ENCODE data around the gene TANC1. TPM values are rescaled to one million over a fixed set of nuclear protein-coding genes. Genes with fewer than 3 reads are reported as not detected.

TANC1 gene
- total and polyA plus RNA-seq, 2 experiments from 2014 or later = 2.8 to 9.5 TPM

- Histone ChIP-seq H3K27ac (ENCODE audit: low read depth) (no peak overlapping the region), H3F3A (replicated peaks; ENCODE audit: low read depth) (no peaks in the 10 kb centered on the region), H3K27me3 (ENCODE audit: insufficient read depth) (no peaks in the 10 kb centered on the region), H4K20me1 (replicated peaks; ENCODE audit: insufficient read depth) (peaks cover 10% of the 10 kb centered on the region), H3K4me1 (ENCODE audit: insufficient read depth) (no peaks in the 10 kb centered on the region), H3K79me2 (replicated peaks; ENCODE audit: insufficient read depth) (no peaks in the 10 kb centered on the region), H3K36me3 (ENCODE audit: insufficient read depth) (no peaks in the 10 kb centered on the region), H3K9me2 (ENCODE audit: insufficient read depth) (no peaks in the 10 kb centered on the region), H2AFZ (no peak overlapping the region), H3K4me2 (no peak overlapping the region), H3K4me3 (no peak overlapping the region)
- ATAC-seq (no peak), DNase-seq (ENCODE audit: low spot score) (no peak)
- TF ChIP-seq ZNF462 (CRISPR knock-in tag; IDR thresholded peaks at IDR 0.05) = no peak
- no peak for TF ChIP-seq STAT1 (IDR thresholded peaks at IDR 0.05; ENCODE audit: unreplicated experiment)
- TF ChIP-seq CREB1 (CRISPR knock-in tag; IDR thresholded peaks at IDR 0.05; ENCODE audit: low read depth) = no peak
- TF ChIP-seq CTCF (conservative IDR thresholded peaks at IDR 0.05; ENCODE audit: low read depth in 2 of 2) = no peak
- TF ChIP-seq ZNF114 (CRISPR knock-in tag; IDR thresholded peaks at IDR 0.05) = no peak
- Mint-ChIP-seq H3K36me3 (ENCODE audit: low read depth) (peaks cover 4% of the 10 kb centered on the region; the same call in 1 of the 3 replicates), H3K4me3 (no peak overlapping the region), H3K9me3 (no peaks in the 10 kb centered on the region), H3K4me1 (no peaks in the 10 kb centered on the region), H3K27me3 (ENCODE audit: insufficient read depth, low read depth, poor library complexity) (no peaks in the 10 kb centered on the region), H3K27ac (no peak overlapping the region)
Observed at GRCh38 chr2:159224061-159224813, 255.8 kb downstream of the TANC1 start.
